ENCODE results near the gene ZNF44. TPM values are rescaled to one million over a fixed set of nuclear protein-coding genes. Genes with fewer than 3 reads are reported as not detected.

The ZNF44 gene
- 5.0 and 6.9 TPM in 2 replicates for total RNA-seq

DNA sequence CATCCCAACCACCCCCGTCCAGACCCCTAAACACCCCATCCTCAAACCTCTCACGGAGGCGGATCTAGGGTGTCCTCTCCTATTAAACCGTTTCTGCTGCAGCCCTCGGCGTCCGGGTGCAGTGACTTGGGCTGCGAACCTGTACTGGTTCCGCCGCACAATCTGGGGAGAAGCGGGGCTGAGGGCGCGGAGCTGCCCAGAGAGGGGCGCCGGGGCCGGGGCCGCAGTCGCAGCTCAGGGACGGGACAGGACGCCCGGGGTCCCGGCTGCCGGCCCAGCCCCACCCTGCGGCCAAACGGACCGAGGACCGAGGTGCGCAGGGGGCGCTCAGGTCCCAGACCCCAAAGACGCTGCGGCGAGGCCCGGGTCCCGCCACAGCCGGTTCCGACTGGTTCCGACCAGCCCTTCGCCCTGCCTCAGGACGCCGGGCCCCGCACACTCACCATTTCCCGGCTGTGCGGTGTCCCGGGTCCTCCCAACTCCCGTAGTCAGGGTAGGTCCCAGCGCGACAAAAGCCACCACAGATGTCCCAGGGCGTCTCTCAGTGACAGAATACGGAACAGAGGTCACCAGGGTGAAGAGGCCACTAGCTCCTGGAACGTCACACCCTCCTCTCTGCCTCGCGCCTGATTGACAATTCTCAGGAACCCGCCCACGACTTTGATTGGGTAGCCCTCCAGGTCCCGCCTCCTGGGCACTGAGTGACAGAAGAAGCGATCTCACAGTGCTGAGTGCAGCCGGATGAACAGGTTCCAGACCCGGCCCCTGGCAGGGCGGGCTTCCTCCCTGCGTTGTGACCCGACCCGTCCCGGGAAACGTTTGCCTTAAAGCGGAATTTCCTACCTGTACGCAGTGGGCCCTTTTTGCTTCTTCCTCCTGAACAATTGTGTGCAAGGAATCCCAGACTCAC lies at the start of gene ZNF44:
ZNF44 (minus strand) TSS at position 635 of the 910 bp plus-strand sequence; CDS start at position 446, 189 bp downstream.

DNA sequence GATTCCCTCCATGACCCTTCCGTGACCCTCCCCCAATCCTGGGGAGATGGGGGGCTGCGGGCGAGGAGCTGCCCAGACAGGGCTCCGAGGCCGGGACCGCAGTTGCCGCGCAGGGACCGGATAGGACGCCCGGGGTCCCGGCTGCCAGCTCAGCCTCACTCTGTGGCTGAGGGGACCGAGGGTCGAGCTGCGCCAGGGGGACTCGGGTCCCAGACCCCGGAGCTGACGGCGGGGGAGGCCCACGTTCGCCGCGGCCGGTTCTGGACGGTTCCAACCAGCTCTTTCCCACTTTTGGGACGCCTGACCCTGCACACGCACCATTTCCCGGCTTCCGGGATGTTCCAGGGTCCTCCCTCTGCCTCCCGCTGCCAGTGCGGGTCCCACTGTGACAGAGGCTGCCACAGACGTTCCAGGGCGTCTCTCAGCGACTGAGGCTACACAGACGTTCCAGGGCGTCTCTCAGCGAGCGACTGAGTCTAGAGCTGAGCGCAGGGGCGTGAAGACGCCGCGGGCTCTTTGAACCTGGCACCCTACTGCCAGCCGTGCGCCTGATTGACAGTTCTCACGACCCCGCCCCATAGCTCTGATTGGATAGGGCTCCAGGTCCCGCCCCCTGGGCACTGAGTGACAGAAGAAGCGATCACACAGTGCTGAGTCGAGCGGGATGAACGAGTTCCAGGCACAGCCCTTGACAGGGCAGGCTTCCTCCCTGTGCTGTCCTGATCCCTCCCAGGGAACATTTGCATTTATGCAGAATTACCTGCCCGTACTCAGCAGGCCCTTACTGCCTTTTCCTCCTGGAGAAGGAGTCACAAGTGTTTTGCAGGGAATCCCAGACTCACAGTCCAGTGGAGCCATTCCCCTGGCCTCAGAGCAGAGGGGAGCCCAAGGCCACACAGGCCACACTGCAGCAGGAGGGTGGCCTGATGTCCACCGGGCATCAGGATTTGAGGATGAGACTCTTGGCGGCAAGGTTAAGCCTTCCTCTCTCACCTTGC lies 38.8 kb upstream of the ZNF44 start, which contains the start of gene ZNF563:
ZNF563 (minus strand) TSS at position 472 of the 998 bp plus-strand sequence; CDS start at position 321, 151 bp downstream.

Other genes starting within 250 kb of the ZNF44 start
- 0.18 and 0.19 TPM in 2 replicates for gene ZNF878, start 241.9 kb downstream of the ZNF44 start, total RNA-seq
- gene ZNF844, start 230.2 kb downstream of the ZNF44 start, total RNA-seq = 1.1 and 2.8 TPM in 2 replicates
- 2.4 and 3.5 TPM in 2 replicates for gene ZNF20, start 154.5 kb downstream of the ZNF44 start, total RNA-seq
- gene ZNF625, start 138.1 kb downstream of the ZNF44 start, total RNA-seq = 10.4 and 10.5 TPM in 2 replicates
- 5.1 and 8.8 TPM in 2 replicates for gene ZNF136, start 131.8 kb downstream of the ZNF44 start, total RNA-seq
- 0.45 and 2.1 TPM in 2 replicates for gene ZNF563, start 38.8 kb upstream of the ZNF44 start, total RNA-seq
- gene ZNF442, start 70.8 kb upstream of the ZNF44 start, total RNA-seq = 0.81 and 1.8 TPM in 2 replicates
- 3.7 and 4.4 TPM in 2 replicates for gene ZNF799, start 106.4 kb upstream of the ZNF44 start, total RNA-seq
- 3.7 and 4.5 TPM in 2 replicates for gene ZNF443, start 146.1 kb upstream of the ZNF44 start, total RNA-seq
- gene ZNF709, start 189.9 kb upstream of the ZNF44 start, total RNA-seq = 2.6 and 3.6 TPM in 2 replicates

Data from endothelial cell of coronary artery (primary cell).